Measurements from ENCODE around the gene MINDY4. TPM values are rescaled to one million over a fixed set of nuclear protein-coding genes. Genes with fewer than 3 reads are reported as not detected.

MINDY4 gene
- total RNA-seq, 1 experiment from 2014 or later = 9.2 TPM

GRCh38 chr7:30904561-30904960, 133.3 kb downstream of the MINDY4 start:
- no peak for TF ChIP-seq CTCF (IDR thresholded peaks at IDR 0.05; ENCODE audit: unreplicated experiment)
- Mint-ChIP-seq H3K36me3 (ENCODE audit: insufficient read depth, unreplicated experiment) (peaks cover 6% of the 10 kb centered on the region), H3K9me3 (ENCODE audit: unreplicated experiment) (no peaks in the 10 kb centered on the region), H3K27me3 (ENCODE audit: insufficient read depth, unreplicated experiment) (no peaks in the 10 kb centered on the region), H3K4me3 (ENCODE audit: unreplicated experiment) (no peak overlapping the region), H3K4me1 (ENCODE audit: insufficient read depth, unreplicated experiment) (peaks cover 18% of the 10 kb centered on the region), H3K27ac (ENCODE audit: low read depth, unreplicated experiment) (no peak overlapping the region)
- DNase-seq (ENCODE audit: unreplicated experiment) = no peak
- BruUV-seq (replicated peaks) = no TSS peak
- intact Hi-C loops (cut with micrococcal nuclease) = no loop called here
- POLR2A ChIA-PET = no interaction called here
- CTCF ChIA-PET = interaction anchor here (0.5 to 1.5 kb wide), 2 partner anchors 80 to 271 kb away, joined by 3 to 4 read pairs; no protein-coding TSS in a partner anchor

GRCh38 chr7:30905078-30906012, 134.1 kb downstream of the MINDY4 start:
- ChIA-PET POLR2A (no interaction called here), CTCF (interaction anchor here (0.5 to 1.5 kb wide), 3 partner anchors 79 to 262 kb away, joined by 3 to 4 read pairs (median 4); no protein-coding TSS in a partner anchor)
- Mint-ChIP-seq H3K27me3 (ENCODE audit: insufficient read depth, unreplicated experiment) (no peaks in the 10 kb centered on the region), H3K4me1 (ENCODE audit: insufficient read depth, unreplicated experiment) (peaks cover 18% of the 10 kb centered on the region), H3K27ac (ENCODE audit: low read depth, unreplicated experiment) (no peak overlapping the region), H3K4me3 (ENCODE audit: unreplicated experiment) (no peak overlapping the region), H3K9me3 (ENCODE audit: unreplicated experiment) (no peaks in the 10 kb centered on the region), H3K36me3 (ENCODE audit: insufficient read depth, unreplicated experiment) (peaks cover 6% of the 10 kb centered on the region)
- BruUV-seq (replicated peaks) = no TSS peak
- no peak for DNase-seq (ENCODE audit: unreplicated experiment)
- TF ChIP-seq CTCF (IDR thresholded peaks at IDR 0.05; ENCODE audit: unreplicated experiment) = no peak
- intact Hi-C loops (cut with micrococcal nuclease) = no loop called here

GRCh38 chr7:30906014-30906413, 134.8 kb downstream of the MINDY4 start:
- TF ChIP-seq CTCF (IDR thresholded peaks at IDR 0.05; ENCODE audit: unreplicated experiment) = no peak
- POLR2A ChIA-PET = no interaction called here
- CTCF ChIA-PET = interaction anchor here (0.5 to 0.6 kb wide), 2 partner anchors 107 to 263 kb away, joined by 3 to 4 read pairs; no protein-coding TSS in a partner anchor
- no peak overlapping the region for H3K4me3 Mint-ChIP-seq (ENCODE audit: unreplicated experiment)
- H3K27ac Mint-ChIP-seq (ENCODE audit: low read depth, unreplicated experiment) = no peak overlapping the region
- no peaks in the 10 kb centered on the region for H3K9me3 Mint-ChIP-seq (ENCODE audit: unreplicated experiment)
- no peaks in the 10 kb centered on the region for H3K27me3 Mint-ChIP-seq (ENCODE audit: insufficient read depth, unreplicated experiment)
- BruUV-seq (replicated peaks) = no TSS peak
- intact Hi-C loops (cut with micrococcal nuclease) = no loop called here
- H3K4me1 Mint-ChIP-seq (ENCODE audit: insufficient read depth, unreplicated experiment) = peaks cover 18% of the 10 kb centered on the region
- DNase-seq (ENCODE audit: unreplicated experiment) = peak; percentile 23
- peaks cover 6% of the 10 kb centered on the region for H3K36me3 Mint-ChIP-seq (ENCODE audit: insufficient read depth, unreplicated experiment)

GRCh38 chr7:30906515-30907240, 135.5 kb downstream of the MINDY4 start:
- TF ChIP-seq CTCF (IDR thresholded peaks at IDR 0.05; ENCODE audit: unreplicated experiment) = no peak
- peaks cover 18% of the 10 kb centered on the region for H3K4me1 Mint-ChIP-seq (ENCODE audit: insufficient read depth, unreplicated experiment)

More at GRCh38 chr7:30906515-30907240, 135.5 kb downstream of the MINDY4 start:
- BruUV-seq (replicated peaks) = no TSS peak
- intact Hi-C loops (cut with micrococcal nuclease) = no loop called here
- H3K9me3 Mint-ChIP-seq (ENCODE audit: unreplicated experiment) = no peaks in the 10 kb centered on the region
- no peak for DNase-seq (ENCODE audit: unreplicated experiment)
- H3K4me3 Mint-ChIP-seq (ENCODE audit: unreplicated experiment) = no peak overlapping the region
- ChIA-PET POLR2A (no interaction called here), CTCF (no interaction called here)
- peaks cover 6% of the 10 kb centered on the region for H3K36me3 Mint-ChIP-seq (ENCODE audit: insufficient read depth, unreplicated experiment)
- peak overlapping the region; percentile 11 for H3K27ac Mint-ChIP-seq (ENCODE audit: low read depth, unreplicated experiment)
- H3K27me3 Mint-ChIP-seq (ENCODE audit: insufficient read depth, unreplicated experiment) = no peaks in the 10 kb centered on the region

Measured in MCF 10A (cell line).